Activated T-cell treated with anti-CD3 and anti-CD28 coated beads for 24 hours (primary cell): ENCODE measurements around the gene ABLIM3.
"Not testable (repeated sequence)": the region's sequence is repeated elsewhere in the genome, so short reads cannot be mapped to it uniquely, and the experiment has no call there.

Experiments
- DNase-seq: peaks from one replicate; pipeline ENCODE4 v3.0.0-alpha.2; 2020; ENCODE audit warnings: low read depth

ABLIM3 gene

GRCh38 chr5:149157330-149157729, 16.0 kb downstream of the ABLIM3 start:
- DNase-seq: no peak

DNA sequence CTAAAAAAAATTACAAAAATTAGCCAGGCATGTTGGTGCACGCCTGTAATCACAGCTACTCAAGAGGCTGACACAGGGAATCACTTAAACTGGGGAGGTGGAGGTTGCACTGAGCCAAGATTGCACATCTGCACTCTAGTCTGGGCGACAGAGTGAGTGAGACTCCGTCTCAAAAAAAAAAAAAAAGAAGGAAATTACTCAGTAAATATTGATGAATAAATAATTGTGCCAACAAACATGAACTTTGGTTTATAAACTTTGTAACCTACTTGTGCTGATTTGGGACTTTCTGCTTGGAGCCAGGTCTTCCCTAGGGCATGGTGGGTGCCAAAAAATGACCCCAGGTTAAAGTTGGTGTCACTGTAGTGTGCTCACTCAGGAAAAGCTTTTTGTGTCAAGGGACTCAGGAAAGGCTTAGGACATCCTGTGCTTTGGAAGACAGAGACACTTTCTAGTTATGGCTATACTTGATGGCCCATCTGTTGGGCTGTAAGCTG, 19.0 kb downstream of the ABLIM3 start:
- no peak for DNase-seq

- DNase-seq: no peak
Measured at GRCh38 chr5:149161026-149161687, 19.9 kb downstream of the ABLIM3 start.

GRCh38 chr5:149161850-149162249, 20.6 kb downstream of the ABLIM3 start:
- no peak for DNase-seq

- no peak for DNase-seq
Measured at GRCh38 chr5:149162401-149163084, 21.2 kb downstream of the ABLIM3 start.

DNA sequence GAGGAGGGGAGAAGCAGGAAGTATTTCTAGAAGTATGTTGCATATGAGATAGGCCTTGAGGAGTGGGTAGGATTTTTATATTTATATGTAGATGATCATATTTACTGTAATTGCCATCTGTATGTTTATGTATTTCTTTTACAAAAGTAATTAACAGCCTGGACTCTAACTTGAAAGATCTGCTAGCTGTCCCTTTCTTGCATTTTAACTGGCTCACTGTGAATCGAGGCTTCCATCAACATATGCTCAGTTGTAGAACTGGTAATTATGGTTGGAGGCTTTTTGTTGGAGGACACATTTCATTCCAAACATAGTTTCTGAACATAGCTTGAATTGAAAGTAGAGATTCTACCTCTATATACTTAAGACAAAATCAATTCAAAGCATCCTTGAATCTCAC, 23.4 kb downstream of the ABLIM3 start:
- DNase-seq: no peak

- no peak for DNase-seq
Measured at GRCh38 chr5:149166128-149166527, 24.8 kb downstream of the ABLIM3 start.

DNA sequence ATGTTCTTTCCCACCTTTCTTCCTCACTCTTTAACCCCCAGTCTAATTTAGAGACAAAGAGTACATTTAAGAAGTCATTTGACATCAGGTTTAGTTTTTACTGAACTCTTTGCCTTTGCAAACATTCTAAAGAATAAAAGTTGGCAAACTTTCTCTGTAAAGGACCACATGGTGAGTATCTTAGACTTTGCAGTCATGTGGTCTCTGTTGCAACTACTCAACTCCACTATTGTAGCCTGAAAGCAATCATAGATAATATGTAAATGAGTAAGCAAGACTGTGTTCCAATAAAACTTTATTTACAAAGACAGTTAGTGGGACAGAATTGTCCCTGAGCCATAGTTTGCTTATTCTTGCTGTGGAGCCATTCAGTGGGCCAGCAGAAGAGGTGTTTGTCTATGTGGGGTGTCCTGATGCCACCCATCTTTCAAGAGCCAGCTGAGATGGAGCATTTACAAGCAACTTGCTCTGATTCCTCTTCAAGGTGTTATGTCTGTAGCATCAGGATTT, 25.4 kb downstream of the ABLIM3 start:
- no peak for DNase-seq

DNA sequence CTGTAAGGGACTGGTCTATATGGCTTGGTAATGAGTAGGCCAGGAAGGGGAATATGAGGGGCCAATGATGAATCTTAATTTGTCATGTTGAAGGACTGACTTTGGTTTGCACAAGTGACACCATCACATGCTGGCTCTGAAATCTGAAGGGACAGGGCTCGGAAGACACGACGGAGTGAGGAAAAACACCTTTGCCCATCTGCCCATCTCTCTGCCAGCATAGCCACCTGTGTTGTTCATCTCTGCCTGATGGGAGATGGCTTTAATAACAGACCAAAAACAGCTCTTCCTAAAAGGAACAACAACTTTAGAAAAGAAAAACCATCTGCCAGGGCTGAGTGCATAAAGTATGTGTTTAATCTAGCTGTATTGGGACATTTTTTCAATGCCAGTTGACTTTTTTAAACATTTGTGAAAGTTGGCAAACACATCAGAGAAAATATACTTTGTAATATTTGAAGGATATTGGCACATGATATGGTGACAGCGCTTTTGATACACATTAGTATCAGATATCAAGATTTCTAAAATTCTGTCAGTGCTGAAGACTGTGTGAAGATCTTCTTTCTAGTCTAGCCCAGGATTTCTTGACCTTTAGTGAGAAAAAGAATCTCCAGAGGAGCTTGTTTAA, 27.1 kb downstream of the ABLIM3 start:
- no peak for DNase-seq

DNA sequence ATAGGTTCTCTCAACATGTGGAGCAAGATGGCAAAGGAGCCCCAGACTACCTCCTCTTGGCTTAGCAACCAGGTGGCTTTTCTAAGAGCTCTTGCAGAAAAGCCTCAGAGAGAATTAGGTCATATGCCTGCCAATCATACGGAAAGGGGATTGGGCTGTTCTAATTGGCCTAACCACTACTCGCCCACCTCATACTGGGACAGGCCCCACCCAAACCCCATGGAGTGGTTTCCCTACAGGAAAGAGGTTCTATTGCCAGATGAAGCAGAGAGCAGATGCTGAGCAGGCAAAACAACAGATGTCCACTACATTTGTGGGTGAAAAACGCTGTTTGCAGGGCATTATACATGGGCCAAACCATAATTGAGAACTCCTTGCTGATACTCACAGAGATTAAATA, 29.0 kb downstream of the ABLIM3 start:
- DNase-seq: no peak

- no peak for DNase-seq
Measured at GRCh38 chr5:149172261-149172660, 31.0 kb downstream of the ABLIM3 start.

DNA sequence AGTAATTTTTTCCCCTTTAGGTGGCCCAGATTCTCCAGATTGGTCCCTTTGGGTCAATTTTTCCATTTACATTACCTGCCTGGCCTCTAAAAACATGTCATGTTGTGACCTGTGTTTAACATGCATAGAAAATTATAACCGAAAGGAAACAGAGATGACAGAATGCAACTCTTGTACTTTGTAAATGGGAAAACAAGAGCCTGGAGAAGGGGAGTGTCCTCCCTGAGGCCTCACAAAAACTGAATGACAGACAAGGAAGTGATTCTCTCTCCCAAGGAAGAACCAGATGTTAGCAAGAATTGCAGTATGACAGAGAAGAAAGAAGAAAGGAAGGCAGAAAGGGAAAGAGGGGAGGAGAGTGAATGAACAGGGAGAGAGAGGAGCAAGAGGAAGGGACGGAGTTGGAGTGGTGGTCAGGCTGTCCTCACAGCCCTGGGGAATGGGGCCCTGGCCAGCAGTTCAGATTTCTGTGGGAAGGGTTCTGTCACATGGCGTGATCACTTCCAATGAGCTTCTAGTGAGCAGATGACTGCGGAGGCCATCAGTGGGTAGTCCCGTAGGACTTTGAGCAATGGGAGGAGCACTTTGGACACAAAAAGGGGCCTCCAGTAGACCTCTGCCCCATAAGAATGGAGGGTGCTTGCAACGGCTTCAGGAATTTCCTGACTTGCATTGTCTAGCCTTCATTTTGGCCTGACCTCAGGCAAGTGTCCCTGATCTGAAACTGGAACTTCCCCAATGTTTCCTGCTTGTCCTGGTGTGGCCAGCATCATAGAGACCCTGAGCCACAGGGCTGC, 31.6 kb downstream of the ABLIM3 start:
- DNase-seq: no peak

DNA sequence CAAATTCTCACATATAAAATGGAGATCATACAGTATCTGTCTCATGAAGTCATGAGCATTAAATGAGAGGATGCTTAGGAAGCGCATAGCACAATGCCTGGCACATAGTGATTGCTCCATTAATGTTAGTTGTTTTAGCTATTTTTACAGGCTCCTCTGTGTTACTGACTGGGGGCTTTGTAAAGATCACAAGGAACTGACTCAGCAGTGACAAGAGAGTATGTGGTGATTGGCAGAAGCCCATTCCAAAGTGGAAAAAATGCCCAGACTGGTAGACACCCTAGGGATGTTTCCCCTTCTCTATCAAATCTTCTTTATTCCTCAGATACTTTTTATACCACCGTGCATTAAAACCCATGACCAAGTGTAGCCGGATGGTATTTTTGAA, 33.5 kb downstream of the ABLIM3 start:
- no peak for DNase-seq

GRCh38 chr5:149175346-149176105, 34.2 kb downstream of the ABLIM3 start:
- no peak for DNase-seq

DNA sequence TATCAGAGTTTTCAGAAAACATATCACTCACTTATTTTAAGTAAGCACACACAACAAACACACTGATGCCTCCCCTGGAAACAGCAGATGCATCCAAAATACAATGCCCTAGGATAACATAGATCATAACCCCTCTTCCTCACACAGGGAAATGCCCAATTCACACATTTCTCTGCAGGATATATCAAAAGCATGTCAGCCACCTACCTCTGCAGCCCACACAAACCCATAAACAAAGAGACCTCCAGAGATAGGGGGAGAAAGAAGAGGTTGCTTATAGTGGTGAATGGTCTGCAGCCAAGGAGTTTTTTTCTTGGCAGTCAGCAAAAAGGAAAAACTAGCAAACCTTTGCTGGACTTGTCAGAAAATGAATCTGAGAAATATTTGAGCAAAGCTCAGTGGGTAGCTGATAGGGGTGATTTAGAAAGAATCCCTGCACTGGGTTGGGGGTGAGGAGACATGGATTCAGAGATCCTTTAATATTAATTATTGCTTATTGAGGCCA, 36.1 kb downstream of the ABLIM3 start:
- DNase-seq: no peak

DNA sequence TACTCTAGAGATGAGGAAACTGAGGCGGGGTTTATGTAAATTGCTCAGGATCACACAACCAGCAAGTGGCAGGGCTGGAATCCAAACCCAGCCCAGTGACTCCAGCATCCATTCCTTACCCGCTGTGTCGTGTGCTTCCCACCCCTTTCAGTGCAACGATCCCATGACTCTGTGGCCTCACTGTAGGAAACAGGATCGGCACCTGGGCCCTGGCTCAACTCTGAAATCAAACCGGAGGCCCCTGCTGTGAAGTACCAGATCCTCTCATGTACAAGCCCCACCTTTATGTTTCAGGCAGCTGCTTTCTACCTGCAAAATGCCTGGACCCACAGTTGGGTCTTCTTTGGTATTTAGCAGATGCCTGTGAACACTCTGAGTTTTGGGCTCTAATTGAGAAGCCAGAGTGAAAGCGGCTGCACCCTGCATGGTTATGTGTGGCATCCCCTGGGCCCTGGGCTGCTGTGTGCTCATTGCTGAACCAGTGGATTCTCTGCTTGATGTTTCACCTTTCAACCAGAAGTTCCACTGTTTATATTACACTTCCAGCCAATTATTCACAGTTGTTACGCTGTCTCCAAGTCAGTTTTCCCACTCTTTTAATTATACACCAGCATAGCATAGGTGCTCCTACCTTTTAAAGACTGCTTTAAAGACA, 36.7 kb downstream of the ABLIM3 start:
- no peak for DNase-seq

DNA sequence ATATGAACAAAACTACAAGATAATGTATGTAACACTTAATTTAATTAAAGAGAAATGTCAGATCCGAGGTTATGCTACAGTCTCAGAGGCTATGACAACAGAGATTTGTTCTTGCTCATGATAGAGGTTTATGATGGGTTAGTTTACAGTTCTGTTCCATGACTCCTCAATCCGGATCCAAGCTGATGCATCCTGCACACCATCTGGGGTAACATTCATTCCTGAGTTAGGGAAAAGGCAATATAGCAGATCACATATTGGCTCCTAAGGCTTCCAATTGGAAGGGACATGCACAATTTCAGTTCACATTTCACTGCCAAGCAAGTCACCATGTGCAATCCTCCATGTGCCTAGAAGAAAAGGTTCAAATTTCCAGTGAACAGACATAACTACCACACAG, 40.4 kb downstream of the ABLIM3 start:
- DNase-seq: no peak

- no peak for DNase-seq
Measured at GRCh38 chr5:149182241-149182640, 40.9 kb downstream of the ABLIM3 start.

DNA sequence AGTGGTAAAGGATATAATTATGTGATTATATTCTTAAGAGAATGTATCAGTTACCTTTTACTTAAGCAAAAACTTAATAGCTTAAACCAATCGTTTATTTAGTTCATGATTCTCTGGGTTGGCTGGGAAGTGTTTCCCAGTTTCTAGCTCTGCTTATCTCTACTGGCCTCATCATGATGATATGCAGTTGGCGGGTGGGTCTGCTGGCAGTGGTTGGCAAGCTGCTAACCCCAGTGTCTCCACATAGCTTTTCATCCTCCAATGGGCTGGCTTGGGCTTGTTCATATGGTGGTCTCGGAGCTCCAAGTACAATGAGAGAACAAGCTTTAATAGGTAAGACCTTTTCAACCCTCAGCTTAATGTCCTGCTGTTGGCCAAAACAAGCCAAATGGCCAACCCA, 43.8 kb downstream of the ABLIM3 start:
- no peak for DNase-seq

GRCh38 chr5:149186506-149186905, 45.2 kb downstream of the ABLIM3 start:
- DNase-seq: no peak

- not testable (repeated sequence) for DNase-seq
Measured at GRCh38 chr5:149187617-149188016, 46.3 kb downstream of the ABLIM3 start.
